Stomach (tissue), 4 donors: ENCODE data around the gene TIPARP.

Experiments
- CTCF ChIP-seq, 7 experiments: fragments of 450-650 bp in 4 of 7; fragments of 200-600 bp in 3 of 7; sonication (generic) in 3 of 7; IDR thresholded peaks; one replicate each; pipeline ENCODE4 v1.5.1; 2016 to 2019; ENCODE audit warnings: antibody characterized with exemption in 7 of 7, control low read depth in 2 of 7, mild to moderate bottlenecking in 1 of 7
- EP300 ChIP-seq: sonication (generic); formaldehyde crosslinking; IDR thresholded peaks from one replicate; pipeline ENCODE4 v1.6.1; 2017; ENCODE audit warnings: antibody characterized with exemption

- no peak for TF ChIP-seq EP300
- no peak for TF ChIP-seq CTCF (IDR thresholded peaks at IDR 0.05)
Observed at GRCh38 chr3:156707588-156707987, 33.2 kb downstream of the TIPARP start.
